ENCODE data around the gene GALK1. TPM values are rescaled to one million over a fixed set of nuclear protein-coding genes. Genes with fewer than 3 reads are reported as not detected.

GALK1 gene
- total and polyA plus RNA-seq, 9 of the 15 experiments (the other 6 are each of a cell fraction or from before 2014, with no cell fraction given) = 0.45 to 51.6 (median 17.4) TPM

- TF ChIP-seq MITF (IDR thresholded peaks at IDR 0.05) (peak; percentile 82; the same call in 1 of the 2 replicates), ZNF740 (CRISPR knock-in tag; IDR thresholded peaks at IDR 0.05) (no peak; the same call in 1 of the 2 replicates), ZNF740 (tag; IDR thresholded peaks at IDR 0.05) (no peak), TBP (optimal IDR thresholded peaks at IDR 0.05; ENCODE audit: low read depth, low read length) (peak; percentile 58), SOX6 (IDR thresholded peaks at IDR 0.05) (peak; percentile 48; the same call in 1 of the 2 replicates), PREB (CRISPR knock-in tag; IDR thresholded peaks at IDR 0.05) (0 out of 2 replicates have a peak, but pooled peaks have one; percentile 78), ZNF778 (CRISPR knock-in tag; IDR thresholded peaks at IDR 0.05) (no peak), ATF7 (IDR thresholded peaks at IDR 0.05) (peak; percentile 68), ZNF551 (CRISPR knock-in tag; IDR thresholded peaks at IDR 0.05) (no peak), HMG20B (CRISPR knock-in tag; IDR thresholded peaks at IDR 0.05) (no peak), RBFOX2 (IDR thresholded peaks at IDR 0.05; ENCODE audit: low read depth, low read length) (peak; percentile 80), ZEB2 (IDR thresholded peaks at IDR 0.05) (no peak), MAFG (tag; conservative IDR thresholded peaks at IDR 0.05) (no peak), RBM22 (IDR thresholded peaks at IDR 0.05; ENCODE audit: low read depth, low read length, poor library complexity, severe bottlenecking) (no peak), SNRNP70 (optimal IDR thresholded peaks at IDR 0.05; ENCODE audit: low read depth, low read length) (no peak), ZNF165 (CRISPR knock-in tag; IDR thresholded peaks at IDR 0.05; ENCODE audit: borderline replicate concordance) (no peak), SPI1 (IDR thresholded peaks at IDR 0.05; ENCODE audit: borderline replicate concordance, low read depth, low read length) (no peak)
- TF ChIP-seq, protein P1, sequence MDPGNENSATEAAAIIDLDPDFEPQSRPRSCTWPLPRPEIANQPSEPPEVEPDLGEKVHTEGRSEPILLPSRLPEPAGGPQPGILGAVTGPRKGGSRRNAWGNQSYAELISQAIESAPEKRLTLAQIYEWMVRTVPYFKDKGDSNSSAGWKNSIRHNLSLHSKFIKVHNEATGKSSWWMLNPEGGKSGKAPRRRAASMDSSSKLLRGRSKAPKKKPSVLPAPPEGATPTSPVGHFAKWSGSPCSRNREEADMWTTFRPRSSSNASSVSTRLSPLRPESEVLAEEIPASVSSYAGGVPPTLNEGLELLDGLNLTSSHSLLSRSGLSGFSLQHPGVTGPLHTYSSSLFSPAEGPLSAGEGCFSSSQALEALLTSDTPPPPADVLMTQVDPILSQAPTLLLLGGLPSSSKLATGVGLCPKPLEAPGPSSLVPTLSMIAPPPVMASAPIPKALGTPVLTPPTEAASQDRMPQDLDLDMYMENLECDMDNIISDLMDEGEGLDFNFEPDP (CRISPR knock-in tag; IDR thresholded peaks at IDR 0.05) = no peak
- TF ChIP-seq, protein P2, sequence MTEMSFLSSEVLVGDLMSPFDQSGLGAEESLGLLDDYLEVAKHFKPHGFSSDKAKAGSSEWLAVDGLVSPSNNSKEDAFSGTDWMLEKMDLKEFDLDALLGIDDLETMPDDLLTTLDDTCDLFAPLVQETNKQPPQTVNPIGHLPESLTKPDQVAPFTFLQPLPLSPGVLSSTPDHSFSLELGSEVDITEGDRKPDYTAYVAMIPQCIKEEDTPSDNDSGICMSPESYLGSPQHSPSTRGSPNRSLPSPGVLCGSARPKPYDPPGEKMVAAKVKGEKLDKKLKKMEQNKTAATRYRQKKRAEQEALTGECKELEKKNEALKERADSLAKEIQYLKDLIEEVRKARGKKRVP (CRISPR knock-in tag; IDR thresholded peaks at IDR 0.05) = no peak
- TF ChIP-seq, protein P3, sequence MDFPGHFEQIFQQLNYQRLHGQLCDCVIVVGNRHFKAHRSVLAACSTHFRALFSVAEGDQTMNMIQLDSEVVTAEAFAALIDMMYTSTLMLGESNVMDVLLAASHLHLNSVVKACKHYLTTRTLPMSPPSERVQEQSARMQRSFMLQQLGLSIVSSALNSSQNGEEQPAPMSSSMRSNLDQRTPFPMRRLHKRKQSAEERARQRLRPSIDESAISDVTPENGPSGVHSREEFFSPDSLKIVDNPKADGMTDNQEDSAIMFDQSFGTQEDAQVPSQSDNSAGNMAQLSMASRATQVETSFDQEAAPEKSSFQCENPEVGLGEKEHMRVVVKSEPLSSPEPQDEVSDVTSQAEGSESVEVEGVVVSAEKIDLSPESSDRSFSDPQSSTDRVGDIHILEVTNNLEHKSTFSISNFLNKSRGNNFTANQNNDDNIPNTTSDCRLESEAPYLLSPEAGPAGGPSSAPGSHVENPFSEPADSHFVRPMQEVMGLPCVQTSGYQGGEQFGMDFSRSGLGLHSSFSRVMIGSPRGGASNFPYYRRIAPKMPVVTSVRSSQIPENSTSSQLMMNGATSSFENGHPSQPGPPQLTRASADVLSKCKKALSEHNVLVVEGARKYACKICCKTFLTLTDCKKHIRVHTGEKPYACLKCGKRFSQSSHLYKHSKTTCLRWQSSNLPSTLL (IDR thresholded peaks at IDR 0.05) = no peak
Observed at GRCh38 chr17:75753514-75754377, 11.2 kb downstream of the GALK1 start (continued).

All from K562 (cell line).